PC-3 (cell line): ENCODE measurements around the gene XBP1. TPM values are rescaled to one million over a fixed set of nuclear protein-coding genes. Genes with fewer than 3 reads are reported as not detected.

Source experiments
- ATAC-seq: fragments of 200-7000 bp; cut with Tn5 transposase; 2 replicates; pipeline ENCODE4 v1.9.1; 2020; ENCODE audit warnings: mild to moderate bottlenecking, moderate library complexity
- BruUV-seq: library from RNA; stranded (reverse); fragments of 400-500 nt; replicated peaks from 2 replicates; lab custom pipeline; 2021; lab: Mats Ljungman, UMichigan
- CTCF ChIA-PET: fragments of 300-600 bp; sonication (Branson Sonifier 250); formaldehyde crosslinking; loops from one replicate; lab custom pipeline; 2022; ENCODE audit warnings: antibody characterized with exemption; lab: Charles Lee
- POLR2A ChIA-PET: fragments of 300-600 bp; sonication (Branson Sonifier 250); formaldehyde crosslinking; loops from one replicate; lab custom pipeline; 2022; ENCODE audit warnings: antibody characterized with exemption; ENCODE audit not compliant: unreplicated experiment; lab: Charles Lee
- DNase-seq: peaks from one replicate; pipeline ENCODE4 v3.0.0-alpha.2; 2015
- H2AFZ ChIP-seq: fragments of 300-600 bp; sonication (generic); 2 replicates; pipeline ENCODE4 v1.6.0; 2016; ENCODE audit warnings: antibody characterized with exemption, low read length
- H3F3A ChIP-seq: fragments of 300-600 bp; sonication (generic); one replicate; pipeline ENCODE4 v1.6.0; 2017; ENCODE audit warnings: antibody characterized with exemption, low read length, control low read depth, mild to moderate bottlenecking; ENCODE audit not compliant: unreplicated experiment
- H3K27ac ChIP-seq: fragments of 300-600 bp; sonication (generic); 2 replicates; pipeline ENCODE4 v1.5.1; 2016; ENCODE audit warnings: mild to moderate bottlenecking, low read length
- H3K27me3 ChIP-seq: fragments of 300-600 bp; sonication (generic); 2 replicates; pipeline ENCODE4 v1.6.1; 2016; ENCODE audit warnings: low read length, mixed read lengths
- H3K36me3 ChIP-seq: fragments of 300-600 bp; sonication (generic); 2 replicates; pipeline ENCODE4 v1.6.1; 2016; ENCODE audit warnings: low read depth, mixed run types, low read length, mixed read lengths
- H3K4me1 ChIP-seq: fragments of 300-600 bp; sonication (generic); 2 replicates; pipeline ENCODE4 v1.5.1; 2016; ENCODE audit warnings: low read length; ENCODE audit not compliant: insufficient read depth
- H3K4me2 ChIP-seq: fragments of 300-600 bp; sonication (generic); 2 replicates; pipeline ENCODE4 v1.6.0; 2016; ENCODE audit warnings: low read length
- H3K4me3 ChIP-seq: fragments of 300-600 bp; sonication (generic); 2 replicates; pipeline ENCODE4 v1.5.1; 2016; ENCODE audit warnings: mild to moderate bottlenecking, low read length, mixed read lengths
- H3K79me2 ChIP-seq: fragments of 300-600 bp; sonication (generic); 2 replicates; pipeline ENCODE4 v1.6.1; 2017; ENCODE audit warnings: low read length, mixed read lengths
- H3K9ac ChIP-seq: fragments of 300-600 bp; sonication (generic); 2 replicates; pipeline ENCODE4 v1.6.0; 2016; ENCODE audit warnings: mild to moderate bottlenecking, low read length
- H3K9me2 ChIP-seq: fragments of 300-600 bp; sonication (generic); replicated peaks from 2 replicates; pipeline ENCODE4 v1.6.1; 2016; ENCODE audit warnings: mixed run types, low read length, mixed read lengths
- H3K9me3 ChIP-seq: fragments of 300-600 bp; sonication (generic); 2 replicates; pipeline ENCODE4 v1.6.1; 2016; ENCODE audit warnings: low read length, mixed read lengths
- H4K20me1 ChIP-seq: fragments of 300-600 bp; sonication (generic); 2 replicates; pipeline ENCODE4 v1.6.1; 2016; ENCODE audit warnings: low read length, mixed read lengths
- EZH2 ChIP-seq: fragments of 300-600 bp; sonication (generic); IDR thresholded peaks from one replicate; pipeline ENCODE4 v1.6.1; 2017; ENCODE audit warnings: antibody characterized with exemption, mild to moderate bottlenecking, low read length; ENCODE audit not compliant: unreplicated experiment
- EZH2phosphoT487 ChIP-seq: fragments of 300-600 bp; sonication (generic); IDR thresholded peaks from 2 replicates; pipeline ENCODE4 v1.6.1; 2018; ENCODE audit warnings: mild to moderate bottlenecking, antibody characterized with exemption, low read length, borderline replicate concordance
- intact Hi-C: fragments of 100-400 bp; cut with micrococcal nuclease; formaldehyde crosslinking; loops from 2 replicates; pipeline ENCODE4 v1.9.0; 2023
- total RNA-seq: library from RNA; depleted of rRNA; stranded (reverse); fragments of >200 nt; gene quantifications from 2 replicates; pipeline ENCODE4 v1.2.3, GENCODE V29; 2014
- TF ChIP-seq, protein P1 (sequence below): fragments of 300-600 bp; sonication (generic); conservative IDR thresholded peaks from 2 replicates; pipeline ENCODE4 v1.5.1; 2017; ENCODE audit warnings: antibody characterized with exemption, low read depth, mild to moderate bottlenecking, low read length

Gene XBP1
- total RNA-seq, 1 experiment from 2014 or later = 191 TPM

DNA sequence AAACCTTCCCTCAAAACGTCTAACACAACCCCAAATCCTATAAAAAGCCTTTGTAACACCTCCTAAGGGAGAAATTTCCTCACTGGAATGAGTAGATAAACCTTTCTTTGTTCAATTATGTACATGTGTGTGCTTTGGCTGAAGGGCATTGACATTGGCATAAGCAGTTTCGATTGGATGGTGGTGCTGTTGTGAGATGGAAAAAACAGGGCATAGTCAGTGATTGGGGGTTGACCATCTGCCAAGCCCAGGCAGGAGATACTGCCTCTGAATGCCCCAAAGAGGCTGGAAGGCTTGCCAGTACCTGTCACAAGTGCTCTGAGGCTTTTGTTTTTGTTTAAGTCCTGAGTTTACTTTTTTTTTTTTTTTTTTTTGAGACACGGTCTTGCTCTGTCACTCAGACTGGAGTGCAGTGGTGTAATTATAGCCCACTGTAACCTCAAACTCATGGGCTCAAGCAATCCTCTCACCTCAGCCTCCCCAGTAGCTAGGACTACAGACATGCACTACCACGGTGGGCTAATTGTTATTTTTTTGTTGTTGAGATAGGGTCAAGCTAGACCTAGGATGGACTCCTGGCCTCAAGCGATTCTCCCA lies 29.1 kb downstream of the XBP1 start:
- POLR2A ChIA-PET = no interaction called here

DNA sequence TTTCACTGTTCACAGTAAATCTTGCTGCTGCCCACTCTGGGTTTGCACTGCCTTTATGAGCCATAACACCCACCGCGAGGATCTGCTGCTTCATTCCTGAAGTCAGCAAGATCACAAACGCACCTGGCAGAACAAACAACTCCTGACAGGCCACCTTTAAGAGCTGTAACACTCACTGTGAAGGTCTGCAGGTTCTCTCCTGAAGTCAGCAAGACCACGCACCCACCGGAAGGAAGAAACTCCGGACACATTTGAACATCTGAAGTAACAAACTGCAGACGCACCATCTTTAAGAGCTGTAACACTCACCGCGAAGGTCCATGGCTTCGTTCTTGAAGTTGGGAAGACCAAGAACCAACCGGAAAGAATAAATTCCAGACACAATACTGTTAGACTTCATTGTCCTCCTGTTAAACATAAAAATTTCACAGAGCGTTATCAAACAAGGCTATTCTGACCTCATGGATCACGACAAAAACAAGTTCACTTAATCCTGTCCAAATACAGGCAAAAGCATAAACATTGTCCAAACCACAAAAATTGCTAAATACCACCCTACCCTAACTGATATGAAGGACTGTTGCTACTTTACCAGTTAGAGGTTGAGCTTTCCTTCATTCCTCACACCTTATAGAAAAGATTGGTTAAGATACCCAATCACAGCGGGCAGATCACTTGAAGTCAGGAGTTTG lies 30.8 kb downstream of the XBP1 start:
- DNase-seq (no peak), ATAC-seq (no peak)
- no peaks in the 10 kb centered on the region for H3K9me3 ChIP-seq
- H3K27ac ChIP-seq = no peak overlapping the region
- H3F3A ChIP-seq = no peaks in the 10 kb centered on the region
- no peaks in the 10 kb centered on the region for H4K20me1 ChIP-seq
- H3K4me1 ChIP-seq = peaks cover 4% of the 10 kb centered on the region; the same call in 1 of the 2 replicates
- no TSS peak for BruUV-seq
- TF ChIP-seq EZH2 (no peak), EZH2phosphoT487 (no peak)
- TF ChIP-seq, protein P1, sequence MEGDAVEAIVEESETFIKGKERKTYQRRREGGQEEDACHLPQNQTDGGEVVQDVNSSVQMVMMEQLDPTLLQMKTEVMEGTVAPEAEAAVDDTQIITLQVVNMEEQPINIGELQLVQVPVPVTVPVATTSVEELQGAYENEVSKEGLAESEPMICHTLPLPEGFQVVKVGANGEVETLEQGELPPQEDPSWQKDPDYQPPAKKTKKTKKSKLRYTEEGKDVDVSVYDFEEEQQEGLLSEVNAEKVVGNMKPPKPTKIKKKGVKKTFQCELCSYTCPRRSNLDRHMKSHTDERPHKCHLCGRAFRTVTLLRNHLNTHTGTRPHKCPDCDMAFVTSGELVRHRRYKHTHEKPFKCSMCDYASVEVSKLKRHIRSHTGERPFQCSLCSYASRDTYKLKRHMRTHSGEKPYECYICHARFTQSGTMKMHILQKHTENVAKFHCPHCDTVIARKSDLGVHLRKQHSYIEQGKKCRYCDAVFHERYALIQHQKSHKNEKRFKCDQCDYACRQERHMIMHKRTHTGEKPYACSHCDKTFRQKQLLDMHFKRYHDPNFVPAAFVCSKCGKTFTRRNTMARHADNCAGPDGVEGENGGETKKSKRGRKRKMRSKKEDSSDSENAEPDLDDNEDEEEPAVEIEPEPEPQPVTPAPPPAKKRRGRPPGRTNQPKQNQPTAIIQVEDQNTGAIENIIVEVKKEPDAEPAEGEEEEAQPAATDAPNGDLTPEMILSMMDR = no peak
- intact Hi-C loops = no loop called here
- no peak overlapping the region for H3K9ac ChIP-seq
- no peak overlapping the region for H3K4me2 ChIP-seq
- H2AFZ ChIP-seq = no peak overlapping the region
- peaks cover 16% of the 10 kb centered on the region for H3K79me2 ChIP-seq
- no peaks in the 10 kb centered on the region for H3K9me2 ChIP-seq
- no peaks in the 10 kb centered on the region for H3K36me3 ChIP-seq
- ChIA-PET POLR2A (no interaction called here), CTCF (no interaction called here)
- H3K27me3 ChIP-seq = no peaks in the 10 kb centered on the region
- no peak overlapping the region for H3K4me3 ChIP-seq

More for the DNA sequence above, 29.1 kb downstream of the XBP1 start:
- CTCF ChIA-PET = no interaction called here
- H4K20me1 ChIP-seq = no peaks in the 10 kb centered on the region
- peaks cover 32% of the 10 kb centered on the region for H3K79me2 ChIP-seq
- no peaks in the 10 kb centered on the region for H3K36me3 ChIP-seq
- H3K9me2 ChIP-seq = no peaks in the 10 kb centered on the region
- ATAC-seq (no peak), DNase-seq (no peak)
- H3K9me3 ChIP-seq = no peaks in the 10 kb centered on the region
- H3K9ac ChIP-seq = no peak overlapping the region
- no peak overlapping the region for H3K4me2 ChIP-seq
- H3K27me3 ChIP-seq = no peaks in the 10 kb centered on the region
- H3K27ac ChIP-seq = no peak overlapping the region
- TF ChIP-seq EZH2 (no peak), EZH2phosphoT487 (no peak)
- TF ChIP-seq, protein P1 = no peak
- no peak overlapping the region for H2AFZ ChIP-seq
- no peak overlapping the region for H3K4me3 ChIP-seq
- peaks cover 4% of the 10 kb centered on the region; the same call in 1 of the 2 replicates for H3K4me1 ChIP-seq
- intact Hi-C loops = no loop called here
- H3F3A ChIP-seq = no peaks in the 10 kb centered on the region
- BruUV-seq = no TSS peak
